Calu3 (cell line): ENCODE measurements around the gene NEU2. TPM values are rescaled to one million over a fixed set of nuclear protein-coding genes. Genes with fewer than 3 reads are reported as not detected.

Source experiments
- BruUV-seq: library from RNA; stranded (reverse); fragments of 400-500 nt; replicated peaks from 2 replicates; lab custom pipeline; 2021; lab: Mats Ljungman, UMichigan
- CTCF ChIA-PET: fragments of 300-600 bp; sonication (Branson Sonifier 250); formaldehyde crosslinking; loops from one replicate; lab custom pipeline; 2022; ENCODE audit warnings: antibody characterized with exemption; lab: Charles Lee
- DNase-seq: peaks from one replicate; pipeline ENCODE4 v3.0.0; 2022
- H3K27ac Mint-ChIP-seq: one replicate; pipeline ENCODE4 v1.8.0; 2022; ENCODE audit warnings: mixed read lengths; ENCODE audit not compliant: unreplicated experiment
- H3K27me3 Mint-ChIP-seq: one replicate; pipeline ENCODE4 v1.8.0; 2022; ENCODE audit warnings: mixed read lengths; ENCODE audit not compliant: unreplicated experiment
- H3K36me3 Mint-ChIP-seq: one replicate; pipeline ENCODE4 v1.8.0; 2022; ENCODE audit warnings: mild to moderate bottlenecking, moderate library complexity, mixed read lengths; ENCODE audit not compliant: insufficient read depth, unreplicated experiment
- H3K4me1 Mint-ChIP-seq: one replicate; pipeline ENCODE4 v1.8.0; 2022; ENCODE audit warnings: mild to moderate bottlenecking, low read depth, mixed read lengths; ENCODE audit not compliant: unreplicated experiment
- H3K4me3 Mint-ChIP-seq: one replicate; pipeline ENCODE4 v1.8.0; 2022; ENCODE audit warnings: mild to moderate bottlenecking, low read depth, moderate library complexity, mixed read lengths; ENCODE audit not compliant: unreplicated experiment
- H3K9me3 Mint-ChIP-seq: one replicate; pipeline ENCODE4 v1.8.0; 2022; ENCODE audit warnings: low read depth, mixed read lengths; ENCODE audit not compliant: unreplicated experiment
- CTCF ChIP-seq: fragments of 200-600 bp; IDR thresholded peaks from one replicate; pipeline ENCODE4 v1.8.0; 2022; ENCODE audit warnings: antibody characterized with exemption; ENCODE audit not compliant: unreplicated experiment
- intact Hi-C: fragments of 100-400 bp; cut with micrococcal nuclease; formaldehyde crosslinking; loops from one replicate; pipeline ENCODE4 v1.10.0; 2022; ENCODE audit not compliant: unreplicated experiment
- total RNA-seq: library from RNA; stranded (reverse); gene quantifications from 2 replicates; pipeline ENCODE4 v1.2.3, GENCODE V29; 2022

NEU2 gene
- total RNA-seq, 1 experiment from 2014 or later, result not detected

GRCh38 chr2:233007739-233008138 is 24.7 kb upstream of the NEU2 start:
- Mint-ChIP-seq H3K9me3 (no peaks in the 10 kb centered on the region), H3K27me3 (peaks cover 24% of the 10 kb centered on the region), H3K4me3 (no peak overlapping the region), H3K27ac (no peak overlapping the region), H3K4me1 (peaks cover 13% of the 10 kb centered on the region), H3K36me3 (no peaks in the 10 kb centered on the region)
- CTCF ChIA-PET, result interaction anchor here (1.0 kb wide), 1 partner anchor 20 kb away, joined by 4 read pairs; no protein-coding TSS in a partner anchor
- no TSS peak for BruUV-seq
- TF ChIP-seq CTCF, result no peak
- no peak for DNase-seq
- intact Hi-C loops, result no loop called here

GRCh38 chr2:233009661-233010060 is 22.8 kb upstream of the NEU2 start:
- CTCF ChIA-PET, result no interaction called here
- TF ChIP-seq CTCF, result no peak
- no peak for DNase-seq
- H3K36me3 Mint-ChIP-seq, result no peaks in the 10 kb centered on the region
- H3K4me1 Mint-ChIP-seq, result peaks cover 24% of the 10 kb centered on the region
- intact Hi-C loops, result no loop called here
- H3K4me3 Mint-ChIP-seq, result no peak overlapping the region
- no TSS peak for BruUV-seq
- H3K27me3 Mint-ChIP-seq, result peaks cover 14% of the 10 kb centered on the region
- no peaks in the 10 kb centered on the region for H3K9me3 Mint-ChIP-seq
- H3K27ac Mint-ChIP-seq, result no peak overlapping the region

- peaks cover 24% of the 10 kb centered on the region for H3K4me1 Mint-ChIP-seq
- intact Hi-C loops, result no loop called here
- H3K9me3 Mint-ChIP-seq, result peaks cover 4% of the 10 kb centered on the region
- no peaks in the 10 kb centered on the region for H3K36me3 Mint-ChIP-seq
- no TSS peak for BruUV-seq
- DNase-seq, result no peak
- peaks cover 3% of the 10 kb centered on the region for H3K27me3 Mint-ChIP-seq
- no peak for TF ChIP-seq CTCF
- no peak overlapping the region for H3K27ac Mint-ChIP-seq
- CTCF ChIA-PET, result no interaction called here
- H3K4me3 Mint-ChIP-seq, result no peak overlapping the region
Measured at GRCh38 chr2:233010569-233011267, 21.8 kb upstream of the NEU2 start.

- no peak overlapping the region for H3K4me3 Mint-ChIP-seq
- H3K27ac Mint-ChIP-seq, result no peak overlapping the region
- no TSS peak for BruUV-seq
- intact Hi-C loops, result no loop called here
- no peak for TF ChIP-seq CTCF
- no peaks in the 10 kb centered on the region for H3K36me3 Mint-ChIP-seq
- peaks cover 4% of the 10 kb centered on the region for H3K9me3 Mint-ChIP-seq
- peaks cover 24% of the 10 kb centered on the region for H3K4me1 Mint-ChIP-seq
- CTCF ChIA-PET, result no interaction called here
- DNase-seq, result no peak
- H3K27me3 Mint-ChIP-seq, result no peaks in the 10 kb centered on the region
Measured at GRCh38 chr2:233011268-233011650, 21.2 kb upstream of the NEU2 start.
